Daoy (cell line): Measurements from ENCODE around the gene SETDB1. TPM values are rescaled to one million over a fixed set of nuclear protein-coding genes. Genes with fewer than 3 reads are reported as not detected.

ENCODE experiments used
- DNase-seq: peaks from one replicate; pipeline ENCODE4 v3.0.0-alpha.2; 2015; ENCODE audit warnings: low read depth
- total RNA-seq: library from RNA; depleted of rRNA; stranded (reverse); fragments of >200 nt; shearing (Covaris generic); gene quantifications from 2 replicates; pipeline ENCODE4 v1.2.3, GENCODE V29; 2014; rRNA removed

The SETDB1 gene
- total RNA-seq, 1 experiment from 2014 or later, result 37.5 TPM

DNA sequence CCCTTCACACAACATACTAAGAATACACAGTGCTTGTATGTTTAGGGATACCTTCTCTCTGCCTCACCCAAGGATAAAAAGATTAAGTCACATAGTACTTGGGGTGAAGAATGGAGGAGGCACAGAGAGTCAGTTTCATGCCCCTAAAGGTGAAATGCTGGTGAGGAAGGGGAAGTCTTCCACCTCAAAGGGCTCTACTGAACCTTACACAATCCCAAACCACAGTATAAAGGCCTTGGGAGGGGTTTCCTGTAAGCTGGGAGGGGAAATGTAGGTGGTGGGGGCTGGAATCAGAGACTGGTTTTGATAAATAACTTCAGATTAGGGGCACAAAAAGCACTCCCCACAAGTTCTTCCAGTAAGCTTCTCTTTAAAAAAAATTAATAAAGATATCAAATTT, 77.0 kb downstream of the SETDB1 start:
- DNase-seq, result no peak

DNA sequence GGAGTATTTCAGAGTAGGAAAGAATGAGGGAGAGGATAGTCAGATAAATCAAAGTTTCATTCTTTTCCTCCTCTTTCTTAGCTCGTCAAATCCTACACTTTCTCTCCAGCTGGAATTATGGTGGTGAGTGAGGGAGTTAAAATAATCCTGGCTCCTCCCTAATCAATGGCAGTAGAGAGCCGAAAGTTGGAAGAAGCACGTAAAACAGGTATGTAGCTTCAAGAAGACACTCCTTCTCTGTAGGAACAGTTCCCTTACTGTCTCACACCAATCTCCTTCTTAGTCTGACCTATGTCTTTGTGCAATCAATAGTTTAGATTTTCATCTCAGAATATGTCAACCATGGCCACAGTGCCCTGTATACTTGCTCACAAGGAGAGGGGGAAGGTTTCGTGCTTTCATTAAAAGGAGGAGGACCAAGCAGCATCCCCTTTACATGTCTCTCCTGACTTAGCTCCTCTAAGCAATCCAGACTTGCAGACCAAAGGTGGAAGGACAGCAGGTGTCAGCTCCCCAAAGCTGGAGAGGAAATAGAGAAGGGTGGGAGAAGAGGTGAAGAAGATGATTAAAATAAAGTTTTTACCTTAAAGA, 79.7 kb downstream of the SETDB1 start:
- no peak for DNase-seq

DNA sequence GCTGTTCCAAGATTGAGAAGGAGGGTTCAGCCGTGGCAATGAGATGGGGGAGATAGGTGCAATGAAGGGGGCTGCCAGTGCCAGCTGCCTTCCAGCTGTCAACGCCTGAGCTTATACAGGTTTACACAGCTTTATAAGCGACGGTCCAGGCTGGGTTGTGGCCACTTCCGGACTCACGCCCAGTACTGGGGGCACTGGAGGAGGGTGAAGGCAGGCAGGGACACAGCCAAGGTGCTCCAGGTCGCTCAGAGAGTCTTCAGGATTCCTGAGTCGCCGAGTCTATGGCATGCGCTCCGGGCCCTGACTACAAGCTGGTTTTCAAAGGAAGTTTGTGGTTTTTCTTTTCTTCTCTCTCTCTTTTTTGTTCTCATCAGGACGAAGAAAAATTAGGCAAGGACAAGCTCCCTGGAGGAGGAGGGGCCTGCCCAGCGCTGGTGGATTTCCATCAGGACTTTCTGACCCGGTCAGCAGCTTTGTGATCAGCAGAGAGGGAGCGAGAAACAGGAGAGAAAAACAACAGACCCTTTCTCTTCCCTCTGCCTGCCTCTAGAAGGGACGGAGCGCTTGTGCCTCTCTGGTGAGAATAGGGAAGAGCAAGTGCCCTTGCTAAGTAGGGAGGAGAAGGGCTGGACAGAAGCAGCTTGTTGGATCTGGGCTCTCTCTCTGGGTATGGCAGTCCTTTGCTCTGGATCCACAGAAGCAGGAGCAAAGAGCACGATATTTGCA, 80.3 kb downstream of the SETDB1 start, which contains the start of gene MINDY1:
Gene MINDY1 (minus strand): TSS at position 576 of the 726 bp plus-strand sequence. CDS start 4,285 bp downstream, outside the sequence.
- peak; percentile 86 for DNase-seq

DNA sequence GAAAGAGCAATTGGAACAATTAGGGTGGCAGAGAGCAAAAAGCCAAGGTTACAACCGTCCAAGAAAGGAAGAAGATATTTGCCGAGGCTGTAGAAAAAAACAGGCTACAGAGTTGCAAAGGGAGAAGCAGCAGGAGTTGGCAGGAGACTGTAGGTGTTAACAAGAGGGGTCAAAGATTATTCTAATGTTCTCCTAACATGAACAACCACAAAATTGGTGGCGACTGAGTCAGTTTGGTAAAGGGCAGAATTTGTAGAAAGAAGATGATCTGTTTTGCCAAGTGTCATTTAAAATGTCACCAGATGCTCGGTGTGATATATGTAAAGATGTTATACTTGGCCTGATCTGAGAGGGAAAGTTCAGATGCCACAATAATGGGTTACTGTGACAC, 81.7 kb downstream of the SETDB1 start:
- no peak for DNase-seq

DNA sequence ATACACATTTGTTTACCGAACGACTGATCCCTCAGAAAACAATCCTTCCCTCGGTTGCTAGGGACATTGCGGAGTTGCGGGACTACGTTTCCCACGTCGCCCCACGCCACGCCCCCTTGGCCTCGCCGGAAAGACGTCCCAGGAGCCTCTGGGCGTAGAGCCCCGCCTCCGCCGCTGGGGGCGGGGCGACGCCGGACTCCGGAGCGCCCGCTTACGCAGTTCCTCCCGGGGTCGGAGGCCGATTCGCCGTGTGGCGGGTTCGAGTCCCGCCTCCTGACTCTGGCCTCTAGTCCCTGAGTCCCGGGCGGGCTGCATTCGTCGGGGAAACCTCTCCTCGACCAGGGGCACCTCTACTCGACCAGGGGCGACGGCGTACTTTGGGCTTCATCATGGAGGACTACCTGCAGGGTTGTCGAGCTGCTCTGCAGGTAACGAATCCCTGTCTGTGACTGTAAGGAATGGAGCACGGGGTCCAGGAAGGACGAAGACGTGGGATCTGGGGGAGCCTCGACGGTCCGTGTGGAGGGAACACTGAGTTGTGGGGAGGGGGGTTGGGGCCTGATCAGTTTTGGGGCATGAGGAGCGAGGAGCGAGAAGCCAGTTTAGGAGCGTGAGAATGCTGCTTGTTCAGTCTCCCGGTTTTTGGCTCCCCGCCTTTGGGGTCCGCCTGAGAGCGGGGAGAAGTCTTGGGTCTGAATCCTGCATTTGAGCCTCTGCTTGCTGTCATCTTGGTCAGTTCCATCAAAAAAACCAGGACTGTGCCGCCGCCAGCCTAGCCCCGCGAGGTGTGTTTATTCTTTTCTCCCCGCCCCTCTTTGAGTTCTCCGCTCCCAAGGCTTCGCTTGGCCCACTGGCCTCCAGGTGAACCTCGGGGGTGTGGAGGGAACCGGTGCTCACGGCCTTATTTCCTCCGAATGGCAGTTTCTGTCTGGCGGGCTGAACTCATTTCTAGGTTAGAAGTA, 82.4 kb downstream of the SETDB1 start, which contains the start of gene PRUNE1:
Gene PRUNE1 (plus strand): TSS at position 206 of the 962 bp plus-strand sequence. CDS start 184 bp downstream, at position 390.
- peak; percentile 97 for DNase-seq

DNA sequence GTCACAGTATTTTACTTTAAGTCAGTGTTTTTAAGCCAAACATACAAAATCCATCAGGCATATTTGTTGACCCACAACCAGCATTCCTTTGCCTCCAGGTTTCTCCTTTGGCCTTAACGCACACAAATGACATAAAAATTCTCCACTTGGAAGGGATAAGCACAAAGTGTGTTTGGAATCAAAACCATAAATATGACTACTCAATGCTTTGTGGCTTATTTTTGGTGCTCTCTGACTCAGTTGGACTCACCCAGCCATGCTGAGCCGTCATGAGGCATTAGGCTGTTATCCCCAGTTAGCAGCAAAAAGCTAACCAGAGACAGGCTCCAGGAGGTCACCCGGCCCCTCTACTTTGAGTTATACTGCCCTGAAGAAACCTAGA, 83.0 kb downstream of the SETDB1 start:
- DNase-seq, result no peak

DNA sequence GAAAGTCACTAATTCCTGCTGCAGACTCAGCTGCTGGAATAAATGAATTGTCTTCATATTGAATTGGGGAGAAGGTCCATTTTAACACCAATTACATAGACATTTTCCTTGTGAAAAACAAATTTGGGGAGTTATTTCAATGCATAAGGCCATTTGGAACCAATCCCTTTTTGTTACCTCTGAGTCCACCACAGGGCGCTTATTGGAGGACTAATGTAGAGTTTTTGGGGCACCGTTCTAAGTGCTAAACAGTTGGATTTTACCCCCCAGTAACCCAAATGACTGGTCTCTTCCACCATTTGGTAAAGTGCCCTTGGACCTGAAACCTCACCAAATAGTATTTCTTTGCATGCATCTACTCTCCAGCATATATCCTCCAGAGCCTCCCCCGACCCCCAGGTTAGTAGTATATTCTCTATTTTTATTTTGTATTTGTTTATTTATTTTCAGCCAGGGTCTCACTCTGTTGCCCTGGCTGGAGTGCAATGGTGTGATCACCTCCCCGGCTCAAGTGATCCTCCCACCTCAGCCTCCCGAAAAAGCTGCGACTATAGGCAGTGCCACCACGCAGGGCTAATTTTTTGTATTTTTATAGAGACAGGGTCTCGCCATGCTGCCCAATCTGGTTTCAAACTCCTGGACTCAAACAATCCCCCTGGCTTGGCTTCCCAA, 83.6 kb downstream of the SETDB1 start:
- DNase-seq, result no peak

DNA sequence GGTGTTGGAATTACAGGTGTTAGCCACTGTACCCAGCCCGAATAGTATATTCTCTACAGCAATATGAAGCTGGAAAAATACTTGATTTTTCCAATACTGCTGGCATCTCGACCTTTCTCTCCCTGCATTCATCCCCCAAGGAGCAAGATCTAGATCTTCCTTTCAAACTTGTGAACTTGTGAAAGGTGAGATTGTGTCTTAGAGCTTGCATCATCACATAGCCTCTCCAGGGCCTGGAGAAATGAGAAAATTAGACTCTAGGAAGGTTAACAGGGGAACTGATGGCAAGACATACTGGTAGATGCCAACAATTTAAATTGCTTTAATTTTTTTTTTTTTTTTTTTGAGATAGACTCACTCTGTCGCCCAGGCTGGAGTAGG, 84.2 kb downstream of the SETDB1 start:
- no peak for DNase-seq

DNA sequence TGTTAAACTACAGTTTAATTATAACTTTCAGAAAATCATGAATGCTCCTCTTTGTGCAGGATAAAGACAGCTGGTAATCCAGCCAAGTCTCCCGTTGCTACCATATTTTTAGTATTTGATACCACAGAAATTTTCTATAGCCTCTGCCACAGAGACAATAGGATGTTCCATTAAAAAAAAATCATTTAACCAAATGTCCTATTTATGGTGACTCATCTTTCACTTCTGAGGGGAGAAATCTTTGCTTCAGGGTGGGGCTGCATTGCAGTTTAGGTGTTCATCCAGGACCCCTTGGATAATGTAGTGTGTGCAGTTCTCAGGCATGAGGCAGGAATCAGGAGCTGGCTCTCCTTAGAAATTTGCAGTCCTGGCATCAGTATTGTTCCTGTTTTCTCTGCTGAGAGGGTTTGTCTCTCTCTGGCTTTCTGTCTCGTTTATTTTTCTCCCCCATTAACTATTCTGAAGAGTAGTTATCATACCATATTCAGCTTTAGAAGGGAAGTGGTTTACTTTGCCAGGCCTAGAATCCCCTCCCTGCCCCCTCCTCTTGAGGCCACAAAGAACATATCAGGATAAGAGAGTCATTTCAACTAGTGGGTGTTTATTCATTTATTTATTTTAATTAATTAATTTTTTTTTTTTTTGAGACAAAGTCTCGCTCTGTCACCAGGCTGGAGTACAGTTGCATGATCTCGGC, 85.1 kb downstream of the SETDB1 start:
- DNase-seq, result no peak

DNA sequence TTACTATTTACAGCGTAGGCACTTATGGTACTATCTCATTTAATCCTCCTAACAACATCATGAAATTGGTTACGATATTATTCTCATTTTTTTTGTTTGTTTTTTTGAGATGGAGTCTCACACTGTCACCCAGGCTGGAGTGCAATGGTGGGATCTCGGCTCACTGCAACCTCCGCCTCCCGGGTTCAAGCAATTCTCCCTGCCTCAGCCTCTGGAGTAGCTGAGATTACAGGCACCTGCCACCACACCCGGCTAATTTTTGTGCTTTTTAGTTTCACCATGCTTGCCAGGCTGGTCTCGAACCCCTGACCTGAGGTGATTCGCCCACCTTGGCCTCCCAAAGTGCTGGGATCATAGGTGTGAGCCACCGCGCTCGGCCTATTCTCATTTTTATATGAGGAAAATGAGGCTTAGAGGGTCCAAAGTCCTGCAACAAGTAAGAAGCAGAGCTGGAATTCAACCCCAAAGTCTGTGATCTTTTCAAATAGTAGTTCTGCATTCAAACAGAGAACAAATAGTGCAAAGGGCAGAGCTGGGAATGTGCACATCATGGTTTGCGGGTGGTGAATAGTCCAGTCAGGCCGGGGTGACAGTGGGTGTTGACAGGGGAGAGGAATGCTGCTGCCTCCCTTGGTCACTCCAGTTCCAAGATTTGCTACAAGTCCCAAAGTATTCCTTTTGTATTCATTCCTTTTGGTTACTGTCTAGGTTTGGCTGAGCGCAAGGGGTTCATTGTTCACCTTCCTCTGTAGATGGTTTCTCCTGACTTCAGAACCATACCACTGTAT, 86.7 kb downstream of the SETDB1 start:
- DNase-seq, result no peak

DNA sequence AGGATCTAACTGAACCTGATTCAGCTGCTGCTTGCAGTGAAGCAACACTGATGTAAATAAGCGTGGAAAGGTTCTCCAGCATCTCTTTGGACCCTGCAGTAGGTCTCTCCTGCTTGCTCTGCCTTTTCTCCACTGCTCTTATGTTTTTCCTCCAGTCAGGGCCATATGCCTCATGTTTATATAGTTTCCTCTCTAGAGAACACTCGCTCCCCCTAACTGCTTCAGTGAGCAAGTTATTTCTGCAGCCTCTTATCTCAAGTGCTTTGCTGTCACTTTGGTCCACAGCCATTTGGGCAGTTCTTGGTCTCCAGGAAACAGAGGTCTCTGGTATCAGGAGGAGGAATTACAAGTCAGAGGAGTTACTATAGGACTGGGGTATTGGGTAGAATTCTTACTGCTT, 87.4 kb downstream of the SETDB1 start:
- DNase-seq, result no peak

Other genes with a start within 250 kb of the SETDB1 start
- 8.8 and 10.9 TPM in 2 replicates for gene GOLPH3L, start 229.2 kb upstream of the SETDB1 start, total RNA-seq
- not detected in 2 replicates for gene HORMAD1, start 205.5 kb upstream of the SETDB1 start, total RNA-seq
- 29.7 and 45.2 TPM in 2 replicates for gene CTSS, start 160.6 kb upstream of the SETDB1 start, total RNA-seq
- gene CTSK, start 118.1 kb upstream of the SETDB1 start, total RNA-seq, result 0.39 and 5.8 TPM in 2 replicates
- 12.0 and 24.8 TPM in 2 replicates for gene ARNT, start 49.8 kb upstream of the SETDB1 start, total RNA-seq
- gene CTXND2, start 39.2 kb upstream of the SETDB1 start, total RNA-seq, result not detected in 2 replicates
- 74.1 and 105 TPM in 2 replicates for gene CERS2, start 48.5 kb downstream of the SETDB1 start, total RNA-seq
- 0.24 TPM in 1 of 2 replicates, not detected in the other for gene ANXA9, start 55.9 kb downstream of the SETDB1 start, total RNA-seq
- gene MINDY1, start 80.5 kb downstream of the SETDB1 start, total RNA-seq, result 6.6 and 12.1 TPM in 2 replicates
- gene PRUNE1, start 82.1 kb downstream of the SETDB1 start, total RNA-seq, result 17.4 and 21.3 TPM in 2 replicates
- gene BNIPL, start 110.2 kb downstream of the SETDB1 start, total RNA-seq, result 0.57 and 0.60 TPM in 2 replicates
- 0.80 and 2.4 TPM in 2 replicates for gene C1orf56, start 121.4 kb downstream of the SETDB1 start, total RNA-seq
- 48.8 and 55.1 TPM in 2 replicates for gene CDC42SE1, start 133.3 kb downstream of the SETDB1 start, total RNA-seq
- gene MLLT11, start 134.0 kb downstream of the SETDB1 start, total RNA-seq, result 48.4 and 52.7 TPM in 2 replicates
- gene GABPB2, start 144.4 kb downstream of the SETDB1 start, total RNA-seq, result 3.5 and 4.5 TPM in 2 replicates
- 0.40 TPM in 1 of 2 replicates, not detected in the other for gene SEMA6C, start 220.3 kb downstream of the SETDB1 start, total RNA-seq
- not detected in 2 replicates for gene TNFAIP8L2, start 230.3 kb downstream of the SETDB1 start, total RNA-seq
- gene LYSMD1, start 239.5 kb downstream of the SETDB1 start, total RNA-seq, result 11.4 and 13.4 TPM in 2 replicates
- gene SCNM1, start 239.8 kb downstream of the SETDB1 start, total RNA-seq, result 76.8 and 90.9 TPM in 2 replicates
- gene TMOD4, start 249.6 kb downstream of the SETDB1 start, total RNA-seq, result 0.23 TPM in 1 of 2 replicates, not detected in the other